Activated CD8-positive, alpha-beta memory T cell treated with anti-CD3 and anti-CD28 coated beads for 1 hour (primary cell): ENCODE results near the gene NEIL3.

Experiments
- DNase-seq, 2 donors: peaks; one replicate each; pipeline ENCODE4 v3.0.0-alpha.2; 2020; ENCODE audit warnings: low read depth in 1 of 2; ENCODE audit errors: extremely low read depth in 1 of 2

NEIL3 gene

GRCh38 chr4:177405508-177405907 is 95.8 kb downstream of the NEIL3 start:
- no peak for DNase-seq

GRCh38 chr4:177408023-177408422 is 98.3 kb downstream of the NEIL3 start:
- DNase-seq, result no peak

GRCh38 chr4:177410566-177410965 is 100.9 kb downstream of the NEIL3 start:
- DNase-seq, result no peak

GRCh38 chr4:177411996-177412395 is 102.3 kb downstream of the NEIL3 start:
- no peak for DNase-seq
